ENCODE data around the gene VAMP5.
"Not testable (repeated sequence)": the region's sequence is repeated elsewhere in the genome, so short reads cannot be mapped to it uniquely, and the experiment has no call there.

The VAMP5 gene, protein sequence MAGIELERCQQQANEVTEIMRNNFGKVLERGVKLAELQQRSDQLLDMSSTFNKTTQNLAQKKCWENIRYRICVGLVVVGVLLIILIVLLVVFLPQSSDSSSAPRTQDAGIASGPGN

DNA sequence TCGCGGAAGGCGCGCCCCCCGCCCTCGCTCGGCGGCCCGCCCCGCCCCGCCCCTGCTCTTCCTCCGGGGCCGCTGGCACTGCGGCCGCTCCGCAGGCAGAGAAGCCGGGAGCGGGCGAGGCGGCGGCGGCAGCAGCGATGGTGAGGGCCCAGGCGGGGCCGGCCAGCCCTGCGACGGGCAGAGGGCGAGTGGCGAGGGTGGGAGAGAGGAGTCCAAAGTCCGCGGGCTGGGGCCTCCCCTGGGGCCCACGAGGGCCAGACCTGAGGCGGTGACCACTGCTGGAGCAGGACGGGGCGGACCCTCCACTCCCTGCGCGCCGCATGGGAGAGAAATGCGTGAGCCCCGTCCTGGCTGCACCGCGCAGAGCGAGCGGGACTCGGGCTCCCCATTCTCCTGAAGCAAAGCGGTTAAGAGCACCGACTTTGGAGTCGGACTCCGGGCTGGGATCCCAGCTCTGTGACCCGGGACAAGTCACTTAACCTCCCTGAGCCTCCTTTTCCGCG lies at the start of gene VAMP5:
TSS of gene VAMP5 (plus strand) at position 78 of the 503 bp plus-strand sequence. CDS start at position 138, 60 bp downstream.
- peak in 1 of 2 donors; percentile 27 for DNase-seq

DNA sequence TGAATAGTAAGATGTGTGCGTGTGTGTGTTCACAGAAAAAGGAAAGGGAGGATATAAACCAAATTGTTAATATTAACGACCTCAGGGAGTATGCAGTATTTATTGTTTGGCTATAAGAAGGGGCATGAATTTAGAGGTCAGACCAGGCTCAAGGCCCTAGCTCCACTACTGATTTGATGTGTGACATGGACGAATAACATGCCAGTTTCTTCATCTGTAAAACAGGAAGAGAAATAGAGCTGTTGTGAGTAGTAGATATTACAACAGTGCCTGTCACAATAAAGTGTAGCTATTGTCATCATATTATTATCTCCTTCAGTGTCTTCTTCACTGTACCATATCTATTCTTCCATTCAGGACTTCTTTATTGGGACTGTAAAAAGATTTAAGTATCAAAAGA lies 49.4 kb upstream of the VAMP5 start:
- no peak for DNase-seq

DNA sequence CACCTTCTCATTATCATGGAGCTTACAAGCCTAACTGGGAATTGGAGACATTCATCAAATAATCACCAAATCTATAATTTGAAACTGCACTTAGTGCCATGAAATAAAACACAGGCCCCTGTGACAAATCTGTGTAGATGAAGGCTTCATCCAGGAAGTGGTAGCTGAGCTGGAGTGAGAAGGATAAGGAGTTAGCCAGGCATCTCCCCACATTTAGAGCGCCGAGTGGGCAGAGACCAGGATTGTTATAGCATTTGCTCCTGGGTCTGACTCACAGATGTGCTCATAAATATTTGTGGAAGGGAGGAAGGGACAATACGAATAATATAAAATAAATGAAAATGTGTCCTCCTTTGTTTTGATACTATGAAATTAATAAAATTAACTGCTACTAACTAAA lies 47.8 kb upstream of the VAMP5 start:
- no peak for DNase-seq

DNA sequence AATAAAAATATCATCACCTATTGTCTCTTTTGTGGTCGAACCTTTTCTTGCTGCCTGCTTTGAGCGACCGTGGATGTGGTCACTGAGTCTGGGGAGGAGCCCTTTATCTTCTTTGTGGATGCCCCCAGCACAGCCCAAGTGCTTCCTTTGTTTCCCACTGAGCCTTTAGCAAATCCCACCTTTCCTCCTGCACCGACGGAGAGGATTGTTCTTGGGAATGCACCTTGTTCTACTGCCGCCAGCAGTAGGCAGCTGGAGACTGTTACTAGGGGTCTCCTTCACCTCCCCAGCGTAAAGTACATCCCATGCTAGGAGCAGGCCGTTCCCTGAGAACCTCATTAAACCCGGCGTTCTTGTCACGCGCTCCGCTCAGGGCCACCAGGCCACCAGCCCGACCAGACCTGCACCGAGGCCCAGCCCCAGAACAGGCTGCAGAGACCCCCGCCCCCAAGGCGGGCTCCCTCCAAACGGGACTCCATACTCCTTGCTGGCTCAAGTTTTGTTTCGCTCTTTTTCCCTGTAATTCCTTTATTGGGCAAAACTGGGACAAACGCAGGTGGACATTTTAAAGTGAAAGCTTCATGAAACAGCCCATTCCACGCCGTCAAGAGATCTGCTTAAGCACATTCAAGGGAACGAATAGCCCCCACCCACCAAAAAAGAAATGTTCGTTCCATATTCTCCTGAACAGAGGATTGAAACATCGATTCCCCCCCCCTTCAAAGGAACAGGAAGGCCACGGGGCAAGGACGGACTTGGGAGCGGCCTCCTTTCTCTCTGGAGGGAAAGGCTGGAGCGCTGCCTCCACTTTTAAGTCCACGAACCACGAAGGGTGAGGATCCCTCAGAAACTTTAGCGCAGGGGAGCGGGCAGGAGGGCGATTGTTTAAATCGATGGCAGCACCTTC lies 46.4 kb upstream of the VAMP5 start:
- peak in 1 of 2 donors; percentile 17 for DNase-seq

DNA sequence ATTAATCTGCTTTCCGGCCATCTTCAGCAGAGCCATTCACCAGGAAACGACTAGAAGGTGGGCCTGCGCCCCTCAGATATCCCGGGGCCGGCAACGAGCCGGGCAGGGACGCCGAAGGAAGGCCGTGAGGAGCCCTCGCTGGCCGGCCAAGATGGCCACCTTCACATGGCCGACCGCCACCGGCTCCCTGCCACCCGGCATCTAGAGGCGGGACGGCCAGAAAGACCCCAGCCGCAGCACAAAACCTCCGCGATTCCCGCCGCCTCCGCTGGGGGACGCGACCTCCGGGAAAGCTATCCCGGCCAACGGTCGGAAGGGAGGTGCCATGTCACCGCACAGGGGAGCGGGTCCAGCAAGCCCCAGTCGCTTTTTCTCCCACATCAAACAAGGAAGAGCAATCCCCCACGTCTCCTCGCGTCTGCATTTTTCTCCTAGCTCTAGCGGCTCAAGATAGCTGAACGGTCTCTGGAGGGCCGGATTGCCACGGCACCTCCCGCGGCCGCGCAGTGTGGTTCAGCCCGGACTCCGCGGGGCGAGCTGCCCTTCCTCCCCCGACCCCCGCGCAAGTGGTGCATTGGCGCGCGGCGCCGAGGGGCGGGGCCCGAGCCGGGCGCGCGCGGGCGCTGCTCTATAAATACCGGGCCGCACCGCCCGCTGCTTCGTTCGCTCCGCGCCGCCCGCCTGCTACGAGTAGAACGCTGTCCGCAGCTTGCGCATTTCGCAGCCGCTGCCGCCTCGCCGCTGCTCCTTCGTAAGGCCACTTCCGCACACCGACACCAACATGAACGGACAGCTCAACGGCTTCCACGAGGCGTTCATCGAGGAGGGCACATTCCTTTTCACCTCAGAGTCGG lies 45.5 kb upstream of the VAMP5 start, which contains the start of gene MAT2A:
TSS of gene MAT2A (plus strand) at position 662 of the 854 bp plus-strand sequence. CDS start at position 782, 120 bp downstream.
- peak; percentile 90 for DNase-seq

DNA sequence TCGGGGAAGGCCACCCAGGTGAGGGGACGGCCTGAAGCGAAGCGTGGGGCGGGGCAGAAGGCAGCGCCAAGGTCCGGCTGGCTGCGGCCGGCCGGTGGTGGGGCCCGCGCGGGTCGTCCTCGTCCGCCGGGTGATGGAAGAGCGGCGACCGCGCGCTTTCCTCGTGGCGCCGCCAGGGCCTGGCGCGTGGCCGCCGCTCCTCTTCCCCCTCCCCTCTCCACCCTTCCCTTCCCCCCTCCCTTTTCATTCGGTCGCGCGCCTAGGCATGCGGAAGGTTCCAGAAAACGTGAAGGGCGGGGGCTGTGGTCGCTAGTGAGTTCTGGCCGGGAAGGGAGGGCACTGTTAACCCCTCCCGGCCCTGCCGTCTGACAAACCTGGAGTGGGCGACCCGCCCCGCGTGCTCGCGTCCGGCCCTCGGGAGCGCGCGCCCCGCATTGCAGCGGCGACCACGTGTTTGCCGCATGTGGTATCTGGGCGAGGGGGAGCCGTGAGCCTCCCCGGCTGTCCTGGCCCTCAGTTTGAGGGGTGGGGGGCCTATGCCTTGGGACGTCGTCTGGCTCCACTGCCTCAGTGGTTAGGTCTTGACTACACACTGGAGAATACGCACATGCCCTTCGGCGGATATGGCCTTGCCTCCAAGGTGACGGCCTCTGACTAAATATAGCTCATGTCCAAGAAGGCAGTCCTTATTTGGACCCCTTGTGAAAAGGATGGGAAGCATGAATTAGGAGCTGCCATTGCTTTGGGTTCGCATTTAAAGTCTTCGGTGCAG lies 44.7 kb upstream of the VAMP5 start:
- peak; percentile 75 to 77 for DNase-seq

DNA sequence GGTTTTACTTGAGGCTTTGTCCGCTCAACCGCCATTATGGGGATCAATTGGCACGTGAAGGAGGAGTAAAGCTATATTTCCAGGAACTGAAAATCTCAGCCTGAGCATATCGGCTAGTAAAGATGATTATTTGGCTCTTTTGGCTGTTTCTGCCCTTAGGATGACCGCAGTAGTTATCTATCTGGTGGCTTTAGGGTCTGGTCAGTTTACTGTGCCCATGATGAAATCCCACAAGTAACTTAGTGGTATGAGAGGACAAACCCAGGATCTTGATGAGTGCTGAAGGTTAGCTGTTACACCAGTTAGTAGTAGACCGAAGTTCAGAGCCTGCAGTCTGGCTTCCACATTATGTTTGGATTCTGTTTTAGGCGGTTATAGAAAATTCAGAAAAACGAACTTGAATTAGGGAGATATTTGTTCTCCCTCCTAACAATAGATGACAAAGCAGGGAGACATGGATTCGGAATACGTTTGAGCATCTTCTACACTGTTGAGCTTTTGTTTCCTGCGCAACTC lies 44.0 kb upstream of the VAMP5 start:
- DNase-seq: no peak

DNA sequence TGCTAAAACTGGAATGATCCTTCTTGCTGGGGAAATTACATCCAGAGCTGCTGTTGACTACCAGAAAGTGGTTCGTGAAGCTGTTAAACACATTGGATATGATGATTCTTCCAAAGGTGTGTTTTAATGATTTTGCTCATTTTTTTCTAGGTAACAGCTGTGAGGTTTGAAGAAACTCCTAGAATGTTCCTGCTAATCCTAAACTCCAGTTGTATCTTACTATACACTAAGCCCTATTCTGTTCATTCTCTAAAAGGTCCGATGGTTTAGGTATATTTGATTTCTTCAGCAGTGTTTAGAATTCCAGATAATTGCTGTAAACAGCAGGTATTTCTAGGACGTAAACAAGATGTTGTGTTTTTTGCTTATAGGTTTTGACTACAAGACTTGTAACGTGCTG lies 43.0 kb upstream of the VAMP5 start:
- no peak for DNase-seq

DNA sequence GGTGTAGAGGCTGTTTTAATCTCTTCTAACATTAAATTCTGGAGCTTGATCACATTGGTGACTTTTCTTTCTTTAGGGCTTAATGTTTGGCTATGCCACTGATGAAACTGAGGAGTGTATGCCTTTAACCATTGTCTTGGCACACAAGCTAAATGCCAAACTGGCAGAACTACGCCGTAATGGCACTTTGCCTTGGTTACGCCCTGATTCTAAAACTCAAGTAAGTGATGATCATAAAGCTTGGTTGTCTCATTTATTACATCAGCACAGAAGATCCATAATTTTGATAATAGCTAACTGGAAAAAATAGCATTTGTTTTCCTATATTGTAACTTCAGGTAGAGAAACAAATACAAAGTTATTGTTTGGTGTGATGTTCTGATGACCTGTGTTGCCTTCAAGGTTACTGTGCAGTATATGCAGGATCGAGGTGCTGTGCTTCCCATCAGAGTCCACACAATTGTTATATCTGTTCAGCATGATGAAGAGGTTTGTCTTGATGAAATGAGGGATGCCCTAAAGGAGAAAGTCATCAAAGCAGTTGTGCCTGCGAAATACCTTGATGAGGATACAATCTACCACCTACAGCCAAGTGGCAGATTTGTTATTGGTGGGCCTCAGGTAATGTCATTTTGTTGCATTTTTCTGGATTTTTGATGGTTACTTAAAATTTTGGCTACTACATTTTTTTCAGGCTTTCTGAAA lies 42.3 kb upstream of the VAMP5 start:
- no peak for DNase-seq

DNA sequence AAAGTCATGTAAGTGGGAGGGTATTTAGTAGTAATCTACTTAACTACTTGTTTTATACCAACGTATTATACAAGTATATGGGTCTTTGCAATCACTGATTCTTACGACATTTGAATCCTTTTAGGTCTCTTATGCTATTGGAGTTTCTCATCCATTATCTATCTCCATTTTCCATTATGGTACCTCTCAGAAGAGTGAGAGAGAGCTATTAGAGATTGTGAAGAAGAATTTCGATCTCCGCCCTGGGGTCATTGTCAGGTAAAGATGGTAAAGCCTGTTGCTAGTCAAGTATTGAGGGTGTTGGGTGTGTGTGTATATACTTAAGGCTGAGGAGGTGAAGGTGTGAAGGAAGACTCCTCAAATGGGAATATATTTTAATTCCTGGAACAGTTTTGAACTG lies 41.5 kb upstream of the VAMP5 start:
- DNase-seq: no peak

DNA sequence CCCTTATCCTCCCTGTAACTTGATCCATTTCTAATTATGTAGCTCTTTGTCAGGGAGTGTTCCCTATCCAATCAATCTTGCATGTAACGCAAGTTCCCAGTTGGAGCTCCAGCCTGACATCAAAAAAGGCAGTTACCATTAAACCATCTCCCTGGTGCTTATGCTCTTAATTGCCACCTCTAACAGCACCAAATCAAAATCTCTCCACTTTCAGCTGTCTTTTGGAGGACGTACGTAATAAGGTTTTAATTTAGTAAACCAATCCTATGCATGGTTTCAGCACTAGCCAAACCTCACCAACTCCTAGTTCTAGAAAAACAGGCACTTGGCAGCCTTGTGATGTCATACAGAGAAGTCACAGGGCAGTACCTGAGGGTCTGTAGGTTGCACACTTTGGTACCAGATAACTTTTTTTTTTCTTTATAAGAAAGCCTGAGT lies 40.0 kb upstream of the VAMP5 start:
- not testable (repeated sequence) for DNase-seq

DNA sequence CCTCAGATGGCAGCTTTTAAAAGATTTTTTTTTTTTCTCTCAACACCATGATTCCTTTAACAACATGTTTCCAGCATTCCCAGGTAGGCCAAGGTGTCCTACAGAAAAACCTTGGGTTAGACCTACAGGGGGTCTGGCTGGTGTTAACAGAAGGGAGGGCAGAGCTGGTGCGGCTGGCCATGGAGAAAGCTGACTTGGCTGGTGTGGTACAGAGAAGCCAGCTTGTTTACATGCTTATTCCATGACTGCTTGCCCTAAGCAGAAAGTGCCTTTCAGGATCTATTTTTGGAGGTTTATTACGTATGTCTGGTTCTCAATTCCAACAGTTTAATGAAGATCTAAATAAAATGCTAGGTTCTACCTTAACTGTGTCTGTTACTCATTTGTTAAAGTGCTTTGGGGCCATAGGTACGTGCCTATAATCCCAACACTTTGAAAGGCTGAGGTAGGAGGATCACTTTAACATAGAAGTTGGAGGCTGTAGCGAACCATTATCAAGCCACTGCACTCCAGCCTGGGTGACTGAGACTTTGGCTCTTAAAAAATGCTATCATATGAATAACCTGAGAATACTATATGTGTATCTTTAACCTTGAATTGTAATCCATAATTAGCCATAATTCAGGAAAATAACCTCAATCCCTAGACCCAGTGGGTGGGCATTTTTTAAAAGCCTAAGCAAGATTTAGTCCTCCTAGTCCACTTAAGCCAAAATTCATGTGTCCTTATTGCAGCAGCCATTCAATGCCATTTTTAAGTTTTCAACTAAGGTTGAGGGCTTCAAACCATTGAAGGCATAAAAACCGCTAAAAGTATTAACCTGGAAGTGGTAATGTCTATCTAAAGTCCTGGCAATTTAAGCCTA lies 39.1 kb upstream of the VAMP5 start:
- DNase-seq: not testable (repeated sequence)

DNA sequence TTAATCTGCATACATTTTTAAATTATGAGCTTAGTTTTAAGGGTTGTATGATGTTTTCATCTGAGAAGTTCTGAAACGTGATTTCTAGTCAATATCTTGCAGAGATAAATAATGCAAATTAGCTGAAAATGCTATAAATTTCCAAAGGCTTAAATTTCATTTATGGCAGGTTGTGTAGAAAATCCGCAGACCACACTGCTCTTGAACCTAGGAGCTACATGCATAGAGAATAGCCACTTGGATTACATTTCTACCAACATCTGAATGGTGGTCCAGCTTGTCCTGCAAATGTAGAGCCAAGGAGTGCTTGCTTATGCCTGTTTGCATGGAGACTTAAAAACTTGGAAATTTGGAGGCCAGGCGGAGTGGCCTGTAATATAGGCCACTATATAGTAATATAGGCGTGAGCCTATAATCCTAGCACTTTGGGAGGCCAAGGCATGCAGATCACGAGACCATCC lies 38.4 kb upstream of the VAMP5 start:
- DNase-seq: no peak

DNA sequence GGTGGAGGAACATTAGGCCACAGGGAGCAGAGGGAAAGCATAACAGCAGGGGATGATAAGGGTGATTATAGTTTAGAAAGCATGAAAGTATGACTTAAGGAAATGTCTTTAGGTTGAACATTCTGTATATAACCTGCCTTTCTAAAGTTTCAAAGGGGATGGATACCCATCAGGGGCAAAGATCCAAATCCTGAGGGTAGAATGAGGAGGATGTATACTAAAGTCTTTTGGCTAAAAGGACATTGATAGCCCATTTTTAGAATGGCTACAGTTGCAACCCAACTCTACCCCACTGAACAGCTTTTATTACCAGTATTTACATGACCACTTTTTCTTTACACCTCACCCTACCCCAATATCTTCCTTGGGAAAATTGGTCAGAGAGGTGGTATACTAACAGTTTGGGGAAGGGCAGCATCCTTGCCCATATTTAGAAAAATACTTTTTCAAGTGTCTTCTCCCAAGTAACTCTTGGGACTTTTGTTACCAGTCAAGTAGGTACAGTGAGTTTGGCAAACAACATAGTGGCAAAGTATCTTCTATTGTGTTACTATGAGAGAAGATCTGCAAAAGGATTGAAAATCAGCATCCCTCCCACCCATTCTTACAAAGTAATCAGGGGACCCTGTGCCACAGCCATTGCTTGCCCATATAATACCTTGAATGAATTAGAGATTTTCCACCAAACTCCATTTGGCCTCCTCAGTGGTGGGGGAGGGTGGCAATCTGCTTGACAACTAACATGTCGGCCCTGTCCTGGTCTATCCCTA lies 37.0 kb upstream of the VAMP5 start:
- no peak for DNase-seq

DNA sequence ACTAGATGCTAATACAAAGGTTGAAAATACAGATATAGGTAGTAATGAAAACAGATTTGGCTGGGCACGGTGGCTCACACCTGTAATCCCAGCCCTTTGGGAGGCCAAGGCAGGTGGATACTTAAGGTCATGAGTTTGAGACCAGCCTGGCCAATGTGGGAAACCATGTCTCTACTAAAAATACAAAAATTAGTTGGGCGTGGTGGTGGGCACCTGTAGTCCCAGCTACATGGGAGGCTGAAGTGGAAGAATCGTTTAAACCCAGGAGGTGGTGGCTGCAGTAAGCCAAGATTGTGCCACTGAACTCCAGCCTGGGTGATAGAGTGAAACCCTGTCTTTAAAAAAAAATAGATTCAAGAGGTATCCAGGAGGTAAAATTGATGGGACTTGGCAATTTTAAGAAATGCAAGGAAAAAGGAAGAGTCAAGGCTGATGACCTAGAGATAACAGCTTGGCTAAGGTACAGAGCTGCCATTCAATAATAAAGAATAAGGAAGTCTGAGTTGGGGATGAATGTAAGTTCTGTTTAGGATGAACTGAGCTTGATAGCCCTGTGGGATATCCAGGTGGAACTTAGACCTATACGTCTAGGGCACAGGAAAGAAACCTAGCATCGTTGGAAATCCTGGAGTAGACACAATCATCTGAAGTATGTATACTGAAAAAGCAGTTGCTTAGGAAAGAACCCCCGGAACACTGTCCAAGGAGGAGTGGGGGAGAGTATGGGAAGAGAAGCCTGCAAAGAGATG lies 36.2 kb upstream of the VAMP5 start:
- no peak for DNase-seq

DNA sequence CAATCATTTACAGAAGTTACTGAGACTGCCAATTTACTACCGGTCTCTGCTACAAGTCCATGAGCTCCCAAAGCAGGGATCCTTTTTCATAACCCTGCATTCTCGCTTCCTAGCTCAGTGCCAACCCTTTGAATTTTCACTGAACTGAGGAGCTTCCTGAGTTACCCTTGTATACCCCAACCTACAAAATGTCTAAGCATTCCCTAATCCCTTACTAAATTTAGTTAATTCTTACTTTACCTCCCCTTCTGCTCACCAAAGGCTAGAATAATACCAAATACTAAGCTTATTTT lies 35.7 kb upstream of the VAMP5 start:
- no peak for DNase-seq

DNA sequence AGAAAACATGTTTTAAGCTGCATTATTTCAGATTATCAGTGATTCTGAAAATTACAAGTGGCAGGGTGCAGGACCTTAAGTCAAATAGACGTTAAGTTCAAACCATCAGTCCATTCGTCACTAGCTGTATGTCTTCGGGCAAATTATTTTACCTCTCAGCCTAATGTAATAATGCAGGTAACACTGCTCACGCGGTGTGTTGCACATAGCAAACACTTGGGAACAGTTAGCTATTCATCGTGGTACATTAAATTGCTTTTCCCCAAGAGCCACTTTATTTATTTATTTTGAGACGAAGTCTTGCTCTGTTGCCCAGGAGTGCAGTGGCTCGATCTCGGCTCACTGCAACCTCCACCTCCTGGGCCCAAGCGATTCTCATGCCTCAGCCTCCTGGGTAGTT lies 35.1 kb upstream of the VAMP5 start:
- no peak for DNase-seq

DNA sequence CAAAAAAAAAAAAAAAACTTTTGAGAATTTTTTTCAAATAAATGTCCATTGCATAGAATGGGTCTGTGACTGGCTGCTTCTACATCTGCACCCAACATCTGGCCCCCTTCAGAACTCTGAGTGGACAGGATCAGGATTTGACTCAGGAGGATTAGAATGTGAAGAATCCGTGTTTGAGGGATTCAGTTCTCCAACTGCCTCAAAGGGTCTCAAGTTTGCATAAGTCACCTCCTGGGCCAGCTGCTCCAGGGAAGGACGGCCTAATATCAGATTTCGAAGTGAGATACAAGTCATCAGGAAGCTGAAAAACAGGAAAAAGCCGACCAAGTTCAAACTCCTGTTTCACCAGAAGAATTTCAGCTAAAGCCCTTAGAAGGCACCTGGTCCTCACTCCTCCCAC lies 34.4 kb upstream of the VAMP5 start:
- no peak for DNase-seq

DNA sequence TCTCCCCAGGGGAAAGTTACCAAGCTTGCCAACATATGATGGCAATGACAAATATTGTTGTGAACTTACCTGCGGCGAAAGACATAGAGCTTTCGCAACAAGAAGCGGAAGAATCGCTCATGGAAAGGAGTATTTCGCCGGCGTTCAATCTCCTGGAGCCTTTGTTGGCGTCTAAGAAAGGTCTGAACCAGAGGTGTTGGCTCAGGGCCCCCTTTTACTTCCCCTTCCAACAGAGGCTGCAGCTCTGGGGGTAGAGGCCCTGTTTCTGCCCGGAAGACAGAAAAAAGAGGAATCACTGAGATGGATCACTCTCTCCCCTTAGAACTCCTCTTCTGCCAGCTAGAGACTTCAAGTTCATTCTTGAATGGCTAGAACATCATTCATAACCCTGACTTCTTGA lies 33.7 kb upstream of the VAMP5 start:
- peak in 1 of 2 donors; percentile 11 for DNase-seq

Data from CD4-positive, alpha-beta T cell treated with Interleukin-1 beta for 1 hour (primary cell).